GM10266 (cell line): ENCODE results near the gene CPNE7.
A peak's percentile ranks its signal among the peaks of the same experiment; 100 is the strongest.

Source experiments
- DNase-seq: peaks from one replicate; pipeline ENCODE4 v3.0.0; 2012; ENCODE audit errors: extremely low spot score
- TF ChIP-seq, protein P1 (sequence below): IDR thresholded peaks from 2 replicates; pipeline ENCODE4 v1.5.1; 2012; ENCODE audit warnings: mild to moderate bottlenecking, low read depth; ENCODE audit not compliant: control insufficient read depth, insufficient read depth; ENCODE audit errors: missing control alignments

CPNE7 gene

DNA sequence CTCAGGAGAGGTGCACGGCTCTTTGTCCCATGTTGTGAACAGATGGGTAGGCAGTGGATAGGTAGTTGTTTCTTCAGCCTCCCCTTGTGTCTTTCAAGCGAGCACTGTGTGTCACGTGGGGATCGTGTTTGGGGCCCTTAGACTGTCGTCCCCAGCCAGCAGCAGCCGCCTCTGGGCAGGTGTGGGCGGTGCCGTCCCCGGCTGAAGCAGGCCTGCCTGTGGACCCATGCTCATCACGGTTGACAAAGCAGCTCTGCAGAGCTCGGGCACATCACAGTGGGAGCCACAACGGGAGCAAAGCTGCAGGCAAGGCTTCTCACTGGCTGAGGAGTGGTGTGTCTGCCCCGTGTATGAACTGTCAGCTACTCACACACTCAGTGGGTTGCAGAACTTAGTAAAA, 19.8 kb upstream of the CPNE7 start:
- DNase-seq = no peak
- TF ChIP-seq, protein P1, sequence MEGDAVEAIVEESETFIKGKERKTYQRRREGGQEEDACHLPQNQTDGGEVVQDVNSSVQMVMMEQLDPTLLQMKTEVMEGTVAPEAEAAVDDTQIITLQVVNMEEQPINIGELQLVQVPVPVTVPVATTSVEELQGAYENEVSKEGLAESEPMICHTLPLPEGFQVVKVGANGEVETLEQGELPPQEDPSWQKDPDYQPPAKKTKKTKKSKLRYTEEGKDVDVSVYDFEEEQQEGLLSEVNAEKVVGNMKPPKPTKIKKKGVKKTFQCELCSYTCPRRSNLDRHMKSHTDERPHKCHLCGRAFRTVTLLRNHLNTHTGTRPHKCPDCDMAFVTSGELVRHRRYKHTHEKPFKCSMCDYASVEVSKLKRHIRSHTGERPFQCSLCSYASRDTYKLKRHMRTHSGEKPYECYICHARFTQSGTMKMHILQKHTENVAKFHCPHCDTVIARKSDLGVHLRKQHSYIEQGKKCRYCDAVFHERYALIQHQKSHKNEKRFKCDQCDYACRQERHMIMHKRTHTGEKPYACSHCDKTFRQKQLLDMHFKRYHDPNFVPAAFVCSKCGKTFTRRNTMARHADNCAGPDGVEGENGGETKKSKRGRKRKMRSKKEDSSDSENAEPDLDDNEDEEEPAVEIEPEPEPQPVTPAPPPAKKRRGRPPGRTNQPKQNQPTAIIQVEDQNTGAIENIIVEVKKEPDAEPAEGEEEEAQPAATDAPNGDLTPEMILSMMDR = no peak

DNA sequence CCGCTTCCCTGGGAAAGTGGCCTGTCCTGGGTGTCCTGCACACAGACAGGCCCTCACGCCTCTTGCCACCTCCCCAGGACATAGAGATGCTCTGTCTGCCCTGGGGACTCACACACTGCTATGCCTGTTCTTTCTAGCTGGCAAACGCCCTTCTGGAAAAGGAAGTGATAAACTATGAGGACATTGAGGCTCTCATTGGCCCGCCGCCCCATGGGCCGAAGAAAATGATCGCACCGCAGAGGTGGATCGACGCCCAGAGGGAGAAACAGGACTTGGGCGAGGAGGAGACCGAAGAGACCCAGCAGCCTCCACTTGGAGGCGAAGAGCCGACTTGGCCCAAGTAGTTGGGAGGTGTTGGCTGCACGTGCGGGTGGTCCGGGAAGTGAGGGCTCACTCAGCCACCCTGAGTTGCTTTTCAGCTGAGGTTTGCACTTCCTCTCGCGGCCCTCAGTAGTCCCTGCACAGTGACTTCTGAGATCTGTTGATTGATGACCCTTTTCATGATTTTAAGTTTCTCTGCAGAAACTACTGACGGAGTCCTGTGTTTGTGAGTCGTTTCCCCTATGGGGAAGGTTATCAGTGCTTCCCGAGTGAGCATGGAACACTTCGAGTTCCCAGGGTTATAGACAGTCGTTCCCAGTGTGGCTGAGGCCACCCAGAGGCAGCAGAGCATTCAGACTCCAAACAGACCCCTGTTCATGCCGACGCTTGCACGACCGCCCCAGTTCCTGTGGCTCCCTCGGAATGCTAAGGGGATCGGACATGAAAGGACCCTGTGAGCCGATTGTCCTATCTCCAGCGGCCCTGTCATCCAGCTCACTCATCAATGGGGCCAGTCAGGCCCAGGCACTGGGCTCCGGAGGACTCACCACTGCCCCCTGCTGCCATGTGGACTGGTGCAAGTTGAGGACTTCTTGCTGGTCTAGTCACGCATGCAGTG, 18.5 kb upstream of the CPNE7 start:
- TF ChIP-seq, protein P1 = peak; percentile 82
- peak; percentile 85 for DNase-seq

DNA sequence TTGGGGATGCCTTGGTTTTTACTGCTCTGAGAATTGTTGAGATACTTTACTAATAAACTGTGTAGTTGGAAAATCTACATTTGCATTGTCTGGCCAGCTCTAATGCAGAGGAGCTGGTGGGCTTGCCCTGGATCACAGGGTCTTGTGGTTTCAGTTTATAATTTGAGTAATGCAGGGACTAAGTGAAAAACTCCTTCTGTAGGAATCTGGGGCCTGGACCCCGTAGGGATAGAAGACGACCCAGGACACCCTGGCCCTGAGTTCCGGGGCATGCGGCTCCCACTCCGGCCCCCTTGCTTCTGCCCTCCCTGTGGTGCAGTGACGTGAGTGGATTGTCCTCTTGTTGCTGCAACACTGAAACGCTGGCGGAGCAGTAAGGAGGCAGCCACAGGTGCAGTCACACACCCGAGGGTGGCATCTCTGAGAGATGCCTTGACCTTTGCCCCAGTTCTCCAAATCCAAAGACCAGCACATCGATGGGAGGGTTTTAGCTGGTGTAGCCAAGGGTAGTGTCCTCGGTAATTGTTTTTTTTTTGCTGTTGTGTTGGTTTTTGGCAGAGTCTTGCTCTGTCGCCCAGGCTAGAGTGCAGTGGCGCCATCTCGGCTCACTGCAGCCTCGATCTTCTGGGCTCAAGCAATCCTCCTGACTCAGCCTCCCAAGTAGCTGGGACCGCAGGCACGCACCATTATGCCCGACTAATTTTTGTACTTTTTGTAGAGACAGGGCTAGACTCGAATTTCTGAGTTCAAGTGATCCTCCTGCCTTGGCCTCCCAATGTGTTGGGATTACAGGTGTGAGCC, 17.7 kb upstream of the CPNE7 start:
- TF ChIP-seq, protein P1 = no peak
- DNase-seq = no peak

DNA sequence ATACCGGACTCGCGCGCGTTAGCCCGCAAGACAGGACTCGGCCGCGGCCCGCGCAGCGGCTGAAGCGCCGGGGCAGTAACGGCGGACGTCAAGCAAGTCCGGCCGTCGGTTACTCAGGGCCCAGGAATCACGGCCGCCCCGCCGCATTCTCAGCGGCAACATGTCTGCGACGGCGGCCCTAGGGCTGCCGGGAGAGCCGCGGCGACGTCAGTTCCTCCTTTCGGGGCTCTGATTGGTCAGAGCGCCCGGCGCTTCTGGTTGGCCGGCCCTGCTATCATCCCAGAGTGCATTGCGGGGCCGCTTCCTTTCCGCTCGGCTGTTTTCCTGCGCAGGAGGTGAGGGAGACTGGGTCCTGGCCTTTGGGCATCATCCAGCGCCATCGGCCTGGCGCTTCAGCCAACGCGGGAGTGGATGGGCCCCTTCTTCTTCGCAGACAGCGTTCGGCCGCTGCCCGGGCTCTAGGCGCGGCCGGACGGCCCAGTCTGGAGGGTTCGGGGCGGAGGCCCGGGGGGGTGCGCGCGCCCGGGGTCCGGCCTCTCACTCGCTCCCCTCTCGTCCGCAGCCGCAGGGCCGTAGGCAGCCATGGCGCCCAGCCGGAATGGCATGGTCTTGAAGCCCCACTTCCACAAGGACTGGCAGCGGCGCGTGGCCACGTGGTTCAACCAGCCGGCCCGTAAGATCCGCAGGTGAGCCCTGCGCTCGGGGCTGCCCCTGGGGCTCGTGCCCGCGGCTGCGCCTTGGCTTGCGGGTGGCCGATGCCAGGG, 15.0 kb upstream of the CPNE7 start, which contains the start of gene RPL13:
Gene RPL13 (plus strand): TSS at position 305 of the 764 bp plus-strand sequence. CDS start 278 bp downstream, at position 583.
- peak; percentile 99 for DNase-seq
- TF ChIP-seq, protein P1 = no peak

DNA sequence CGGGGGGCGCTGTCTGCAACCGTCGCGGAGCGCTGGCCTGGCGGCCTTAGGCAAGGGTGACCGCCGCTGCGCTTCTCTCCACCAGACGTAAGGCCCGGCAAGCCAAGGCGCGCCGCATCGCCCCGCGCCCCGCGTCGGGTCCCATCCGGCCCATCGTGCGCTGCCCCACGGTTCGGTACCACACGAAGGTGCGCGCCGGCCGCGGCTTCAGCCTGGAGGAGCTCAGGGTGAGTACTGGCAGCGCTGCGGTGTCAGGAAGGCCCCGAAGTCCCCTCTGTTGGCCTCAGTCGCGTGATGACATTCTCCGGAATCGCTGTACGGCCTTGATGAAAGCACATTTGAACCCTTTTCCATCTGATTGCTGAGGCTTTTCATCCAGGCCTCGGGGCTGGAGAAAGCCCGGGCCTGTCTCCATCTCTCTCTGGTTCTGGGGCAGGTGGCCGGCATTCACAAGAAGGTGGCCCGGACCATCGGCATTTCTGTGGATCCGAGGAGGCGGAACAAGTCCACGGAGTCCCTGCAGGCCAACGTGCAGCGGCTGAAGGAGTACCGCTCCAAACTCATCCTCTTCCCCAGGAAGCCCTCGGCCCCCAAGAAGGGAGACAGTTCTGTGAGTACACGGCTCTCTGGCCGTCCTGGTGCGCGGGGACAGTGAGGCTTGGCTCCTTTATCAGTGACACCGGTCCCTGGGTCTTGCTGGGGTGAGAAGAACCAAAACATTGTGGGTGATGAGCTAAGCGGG, 14.2 kb upstream of the CPNE7 start:
- no peak for DNase-seq
- TF ChIP-seq, protein P1 = peak; percentile 22

DNA sequence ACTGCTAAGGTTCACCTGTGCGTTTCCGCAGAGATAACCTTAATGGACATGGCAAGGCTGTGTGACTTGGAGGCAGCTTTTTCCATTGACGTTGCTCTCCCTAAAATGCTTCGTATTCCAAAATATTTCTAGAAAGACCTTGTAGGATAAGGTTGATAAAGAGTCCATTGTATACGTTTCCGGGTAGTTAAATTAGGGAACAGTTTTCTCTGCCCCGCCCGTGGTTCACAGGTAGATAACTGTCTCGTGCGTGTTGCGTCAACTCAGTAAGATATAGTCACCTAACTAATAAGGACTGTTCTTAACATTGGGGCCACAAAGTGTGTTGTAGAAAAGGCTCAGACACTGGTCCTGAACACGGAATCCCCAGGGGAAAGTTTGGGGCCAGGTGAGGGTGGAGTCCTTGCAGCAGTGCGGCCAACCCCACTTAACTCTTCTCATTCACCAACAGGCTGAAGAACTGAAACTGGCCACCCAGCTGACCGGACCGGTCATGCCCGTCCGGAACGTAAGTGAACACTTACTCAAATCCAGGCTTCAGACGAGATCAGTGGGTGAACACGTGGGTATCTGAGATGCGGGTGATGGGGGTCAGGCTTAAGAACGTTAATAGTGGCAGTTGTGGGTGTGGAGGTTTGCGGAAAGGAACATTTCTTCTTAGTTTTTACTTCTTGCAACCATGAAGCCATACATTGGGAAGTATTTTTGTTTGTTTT, 13.5 kb upstream of the CPNE7 start:
- DNase-seq = no peak
- TF ChIP-seq, protein P1 = no peak
